ENCODE measurements around the gene STKLD1.

Gene STKLD1

DNA sequence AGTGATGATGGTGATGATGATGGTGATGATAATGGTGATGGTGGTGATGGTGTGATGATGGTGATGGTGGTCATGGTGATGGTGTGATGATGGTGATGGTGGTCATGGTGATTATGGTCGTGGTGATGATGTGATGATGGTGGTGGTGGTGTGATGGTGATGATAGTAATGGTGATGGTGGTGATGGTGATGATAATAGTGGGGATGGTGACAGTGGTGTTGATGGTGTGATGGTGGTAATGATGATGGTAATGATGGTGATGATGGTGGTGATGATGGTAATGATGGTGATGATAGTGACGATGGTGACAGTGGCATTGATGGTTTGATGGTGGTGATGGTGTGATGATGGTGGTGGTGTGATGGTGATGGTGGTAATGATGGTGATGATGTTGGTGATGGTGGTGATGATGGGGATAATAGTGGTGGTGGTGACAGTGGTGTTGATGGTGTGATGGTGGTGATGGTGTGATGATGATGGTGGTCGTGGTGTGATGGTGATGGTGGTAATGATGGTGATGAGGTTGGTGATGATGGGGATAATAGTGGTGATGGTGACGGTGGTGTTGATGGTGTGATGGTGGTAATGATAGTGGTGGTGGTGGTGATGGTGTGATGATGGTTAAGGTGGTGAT, 6.5 kb downstream of the STKLD1 start:
- H3K4me3 ChIP-seq (ENCODE audit: low read depth, low read length) = no peak overlapping the region
- peaks cover 7% of the 10 kb centered on the region for H3K9me3 ChIP-seq (ENCODE audit: severe bottlenecking)
- H3K36me3 ChIP-seq = no peaks in the 10 kb centered on the region
- no peak overlapping the region for H3K27ac ChIP-seq
- TF ChIP-seq, protein P1, sequence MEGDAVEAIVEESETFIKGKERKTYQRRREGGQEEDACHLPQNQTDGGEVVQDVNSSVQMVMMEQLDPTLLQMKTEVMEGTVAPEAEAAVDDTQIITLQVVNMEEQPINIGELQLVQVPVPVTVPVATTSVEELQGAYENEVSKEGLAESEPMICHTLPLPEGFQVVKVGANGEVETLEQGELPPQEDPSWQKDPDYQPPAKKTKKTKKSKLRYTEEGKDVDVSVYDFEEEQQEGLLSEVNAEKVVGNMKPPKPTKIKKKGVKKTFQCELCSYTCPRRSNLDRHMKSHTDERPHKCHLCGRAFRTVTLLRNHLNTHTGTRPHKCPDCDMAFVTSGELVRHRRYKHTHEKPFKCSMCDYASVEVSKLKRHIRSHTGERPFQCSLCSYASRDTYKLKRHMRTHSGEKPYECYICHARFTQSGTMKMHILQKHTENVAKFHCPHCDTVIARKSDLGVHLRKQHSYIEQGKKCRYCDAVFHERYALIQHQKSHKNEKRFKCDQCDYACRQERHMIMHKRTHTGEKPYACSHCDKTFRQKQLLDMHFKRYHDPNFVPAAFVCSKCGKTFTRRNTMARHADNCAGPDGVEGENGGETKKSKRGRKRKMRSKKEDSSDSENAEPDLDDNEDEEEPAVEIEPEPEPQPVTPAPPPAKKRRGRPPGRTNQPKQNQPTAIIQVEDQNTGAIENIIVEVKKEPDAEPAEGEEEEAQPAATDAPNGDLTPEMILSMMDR (IDR thresholded peaks at IDR 0.05; ENCODE audit: low read depth, low read length) = no peak
- no peak for DNase-seq
- no peaks in the 10 kb centered on the region for H3K27me3 ChIP-seq (ENCODE audit: insufficient read depth, low read depth, severe bottlenecking)

DNA sequence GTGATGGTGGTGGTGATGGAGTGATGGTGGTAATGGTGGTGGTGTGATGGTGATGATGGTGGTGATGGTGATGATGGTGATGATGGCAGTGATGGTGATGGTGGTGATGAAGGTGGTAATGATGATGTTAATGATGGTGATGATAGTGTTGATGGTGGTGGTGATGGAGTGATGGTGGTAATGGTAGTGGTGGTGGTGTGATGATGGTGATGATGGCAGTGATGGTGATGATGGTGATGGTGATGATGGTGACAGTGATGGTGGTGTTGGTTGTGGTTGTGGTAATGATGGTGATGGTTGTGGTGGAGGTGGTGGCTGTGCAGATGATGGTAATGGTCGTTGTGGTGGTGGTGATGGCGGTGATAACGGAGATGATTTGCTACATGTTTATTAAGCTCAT, 7.3 kb downstream of the STKLD1 start:
- DNase-seq = no peak
- Histone ChIP-seq H3K9me3 (ENCODE audit: severe bottlenecking) (no peaks in the 10 kb centered on the region), H3K27ac (no peak overlapping the region), H3K27me3 (ENCODE audit: insufficient read depth, low read depth, severe bottlenecking) (no peaks in the 10 kb centered on the region), H3K4me3 (ENCODE audit: low read depth, low read length) (no peak overlapping the region), H3K36me3 (no peaks in the 10 kb centered on the region)
- TF ChIP-seq, protein P1 (IDR thresholded peaks at IDR 0.05; ENCODE audit: low read depth, low read length) = no peak

DNA sequence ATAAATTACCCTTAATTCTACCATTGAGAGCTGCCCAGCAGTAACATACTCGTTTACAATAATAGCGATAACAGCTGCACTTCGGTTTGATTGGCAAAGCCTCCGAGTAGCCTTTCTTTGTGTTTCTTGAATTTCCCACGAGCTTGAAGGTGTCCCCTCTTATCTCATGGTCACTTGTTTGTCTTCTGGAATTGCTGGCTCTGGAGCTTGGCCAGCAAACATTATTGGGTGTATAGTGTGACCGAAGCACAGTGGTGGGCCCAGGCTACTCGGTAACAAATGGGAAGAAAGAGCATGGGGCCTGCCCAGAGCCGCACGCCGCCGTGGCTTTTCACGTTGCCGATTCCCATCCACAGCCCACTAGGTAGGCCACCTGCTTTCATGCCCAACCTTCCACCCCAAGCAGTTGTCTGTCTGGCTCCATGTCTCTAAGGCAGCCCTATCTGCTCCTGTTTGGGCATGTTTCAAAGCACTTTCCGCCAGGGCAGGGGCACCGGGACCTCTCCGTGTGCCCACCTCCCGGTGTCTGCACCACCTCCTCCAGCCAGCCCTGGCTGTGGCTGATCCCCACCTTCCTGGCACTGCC, 8.7 kb downstream of the STKLD1 start:
- H3K36me3 ChIP-seq = no peaks in the 10 kb centered on the region
- H3K9me3 ChIP-seq (ENCODE audit: severe bottlenecking) = no peaks in the 10 kb centered on the region
- no peak overlapping the region for H3K4me3 ChIP-seq (ENCODE audit: low read depth, low read length)
- no peak overlapping the region for H3K27ac ChIP-seq
- TF ChIP-seq, protein P1 (IDR thresholded peaks at IDR 0.05; ENCODE audit: low read depth, low read length) = no peak
- no peak for DNase-seq
- no peaks in the 10 kb centered on the region for H3K27me3 ChIP-seq (ENCODE audit: insufficient read depth, low read depth, severe bottlenecking)

DNA sequence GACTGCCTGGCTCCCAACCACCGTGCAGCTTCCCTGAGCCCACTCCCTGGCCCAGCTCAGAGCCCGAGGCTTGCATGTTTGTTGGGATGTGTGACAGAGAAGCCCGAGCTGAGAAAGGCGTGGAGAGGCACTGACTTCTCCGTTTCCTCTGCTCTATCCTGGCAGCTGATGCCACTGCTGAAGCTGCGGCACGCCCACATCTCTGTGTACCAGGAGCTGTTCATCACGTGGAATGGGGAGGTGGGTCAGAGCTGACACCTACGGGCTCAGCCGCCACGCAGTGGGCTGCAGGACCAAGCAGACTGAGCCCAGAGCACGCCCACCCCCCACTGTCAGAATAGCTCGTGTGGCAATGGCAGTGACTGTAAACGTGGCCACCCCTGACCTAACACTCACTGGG, 9.3 kb downstream of the STKLD1 start:
- TF ChIP-seq, protein P1 (IDR thresholded peaks at IDR 0.05; ENCODE audit: low read depth, low read length) = no peak
- no peak for DNase-seq
- H3K27ac ChIP-seq = no peak overlapping the region
- no peaks in the 10 kb centered on the region for H3K27me3 ChIP-seq (ENCODE audit: insufficient read depth, low read depth, severe bottlenecking)
- H3K36me3 ChIP-seq = no peaks in the 10 kb centered on the region
- H3K9me3 ChIP-seq (ENCODE audit: severe bottlenecking) = no peaks in the 10 kb centered on the region
- no peak overlapping the region for H3K4me3 ChIP-seq (ENCODE audit: low read depth, low read length)

DNA sequence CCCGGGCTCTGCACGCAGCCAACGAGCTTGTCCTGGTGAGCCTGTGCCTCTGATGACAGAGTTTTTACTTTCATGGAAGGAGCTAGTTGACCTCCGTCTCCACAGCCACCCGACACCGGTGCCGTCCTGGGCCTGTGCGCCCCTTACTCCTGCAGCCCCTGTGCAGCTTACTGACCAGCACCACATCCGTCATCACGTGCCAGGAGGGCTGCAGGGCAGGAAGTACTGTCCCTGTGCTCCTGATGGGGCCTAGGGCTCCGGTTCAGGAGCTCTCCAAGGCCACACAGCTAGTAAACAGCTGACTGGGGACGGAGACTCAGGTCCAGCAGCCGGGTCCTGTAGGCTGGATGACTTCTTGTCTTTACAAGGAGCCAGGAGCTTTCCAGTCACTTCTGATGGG, 10.2 kb downstream of the STKLD1 start:
- DNase-seq = no peak
- TF ChIP-seq, protein P1 (IDR thresholded peaks at IDR 0.05; ENCODE audit: low read depth, low read length) = no peak

DNA sequence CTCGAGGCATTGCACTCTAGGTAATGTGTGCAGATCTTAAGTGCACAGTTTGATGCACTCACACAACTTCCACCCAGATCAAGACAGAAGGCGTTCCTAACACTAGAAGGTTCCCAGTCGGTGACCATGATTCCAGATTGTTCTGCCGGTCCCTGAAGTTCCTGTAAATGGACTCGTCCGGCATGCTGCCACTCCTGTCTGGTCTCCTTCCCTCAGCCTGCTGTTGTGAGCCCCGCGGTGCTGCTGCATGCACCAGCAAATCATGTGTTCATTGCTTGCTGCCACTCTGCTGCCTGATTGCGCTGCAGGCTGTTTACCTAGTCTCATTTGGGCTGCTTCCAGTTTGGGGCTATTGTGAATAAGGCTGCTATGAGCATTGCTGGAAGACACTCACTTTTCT, 11.5 kb downstream of the STKLD1 start:
- TF ChIP-seq, protein P1 (IDR thresholded peaks at IDR 0.05; ENCODE audit: low read depth, low read length) = no peak
- Histone ChIP-seq H3K36me3 (no peaks in the 10 kb centered on the region), H3K27me3 (ENCODE audit: insufficient read depth, low read depth, severe bottlenecking) (no peaks in the 10 kb centered on the region), H3K4me3 (ENCODE audit: low read depth, low read length) (no peak overlapping the region), H3K9me3 (ENCODE audit: severe bottlenecking) (no peaks in the 10 kb centered on the region), H3K27ac (no peak overlapping the region)
- no peak for DNase-seq

More for the DNA sequence above, 10.2 kb downstream of the STKLD1 start:
- Histone ChIP-seq H3K9me3 (ENCODE audit: severe bottlenecking) (no peaks in the 10 kb centered on the region), H3K27me3 (ENCODE audit: insufficient read depth, low read depth, severe bottlenecking) (no peaks in the 10 kb centered on the region), H3K36me3 (no peaks in the 10 kb centered on the region), H3K27ac (no peak overlapping the region), H3K4me3 (ENCODE audit: low read depth, low read length) (no peak overlapping the region)

Data from WERI-Rb-1 (cell line).